ENCODE data around the gene CHPF.

- TF ChIP-seq CTCF (IDR thresholded peaks at IDR 0.05) (no peak), SIN3A (IDR thresholded peaks at IDR 0.05; ENCODE audit: borderline replicate concordance, insufficient read depth, low read depth, low read length) (no peak), POLR2AphosphoS5 (IDR thresholded peaks at IDR 0.05; ENCODE audit: low read depth, low read length) (no peak), REST (IDR thresholded peaks at IDR 0.05; ENCODE audit: insufficient read depth in 1 of 2, low read depth in 2 of 2, low read length in 1 of 2) (no peak), TCF7L2 (IDR thresholded peaks at IDR 0.05; ENCODE audit: low read depth, low read length) (no peak)
These were observed 20.5 kb downstream of the CHPF start for GRCh38 chr2:219523031-219523671.

All from Panc1 (cell line).